Vein endothelial cell (primary cell): ENCODE results near the gene ZNF625. TPM values are rescaled to one million over a fixed set of nuclear protein-coding genes. Genes with fewer than 3 reads are reported as not detected.

Experiments used
- small RNA-seq: library from RNA; depleted of rRNA; stranded (forward); fragments of <200 nt; gene quantifications from one replicate; pipeline ENCODE3, GENCODE V24; 2012
- total RNA-seq: library from RNA; depleted of rRNA; stranded (reverse); fragments of >200 nt; gene quantifications from 2 replicates; pipeline ENCODE4 v1.2.3, GENCODE V29; 2012

Gene ZNF625
- total RNA-seq = 13.5 and 15.0 TPM in 2 replicates

DNA sequence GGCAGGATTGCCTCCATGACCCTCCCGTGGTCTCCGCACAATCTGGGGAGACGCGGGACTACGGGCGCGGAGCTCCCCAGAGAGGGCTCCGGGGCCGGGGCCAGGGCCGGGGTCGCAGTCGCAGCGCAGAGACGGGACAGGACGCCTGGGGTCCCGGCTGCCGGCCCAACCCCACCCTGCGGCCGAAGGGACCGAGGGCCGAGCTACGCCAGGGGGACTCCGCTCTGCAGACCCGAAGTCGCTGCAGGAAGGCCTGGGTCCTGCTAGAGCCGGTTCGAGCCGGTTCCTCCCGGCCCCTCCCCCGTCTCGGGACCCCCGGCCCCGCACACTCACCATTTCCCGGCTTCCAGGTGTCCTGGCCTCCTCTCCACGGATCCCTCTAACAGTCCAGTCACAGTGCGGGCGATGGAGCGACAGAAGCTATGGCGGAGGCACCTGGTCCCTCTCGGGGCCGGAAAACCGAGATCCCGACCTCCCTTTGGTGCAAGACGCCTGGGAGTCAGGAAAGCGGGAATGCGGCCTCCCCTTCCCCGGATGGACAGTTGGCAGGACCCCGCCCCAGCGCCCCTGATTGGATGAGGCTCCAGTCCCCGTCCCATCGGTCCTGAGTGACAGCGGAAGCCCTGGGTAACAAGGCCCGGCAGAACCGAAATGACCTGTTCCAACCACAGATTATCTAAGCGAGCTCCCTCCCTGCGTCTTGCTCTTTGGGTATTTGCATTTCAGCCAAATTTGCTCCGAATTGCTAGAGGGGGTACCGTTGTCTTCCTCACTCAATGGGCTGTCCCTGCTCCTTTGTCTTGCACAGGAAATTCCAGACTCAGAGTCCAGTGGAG is at the start of gene ZNF625:
Gene ZNF625 (minus strand): TSS at position 512 of the 836 bp plus-strand sequence. CDS start 176 bp downstream, at position 336.

DNA sequence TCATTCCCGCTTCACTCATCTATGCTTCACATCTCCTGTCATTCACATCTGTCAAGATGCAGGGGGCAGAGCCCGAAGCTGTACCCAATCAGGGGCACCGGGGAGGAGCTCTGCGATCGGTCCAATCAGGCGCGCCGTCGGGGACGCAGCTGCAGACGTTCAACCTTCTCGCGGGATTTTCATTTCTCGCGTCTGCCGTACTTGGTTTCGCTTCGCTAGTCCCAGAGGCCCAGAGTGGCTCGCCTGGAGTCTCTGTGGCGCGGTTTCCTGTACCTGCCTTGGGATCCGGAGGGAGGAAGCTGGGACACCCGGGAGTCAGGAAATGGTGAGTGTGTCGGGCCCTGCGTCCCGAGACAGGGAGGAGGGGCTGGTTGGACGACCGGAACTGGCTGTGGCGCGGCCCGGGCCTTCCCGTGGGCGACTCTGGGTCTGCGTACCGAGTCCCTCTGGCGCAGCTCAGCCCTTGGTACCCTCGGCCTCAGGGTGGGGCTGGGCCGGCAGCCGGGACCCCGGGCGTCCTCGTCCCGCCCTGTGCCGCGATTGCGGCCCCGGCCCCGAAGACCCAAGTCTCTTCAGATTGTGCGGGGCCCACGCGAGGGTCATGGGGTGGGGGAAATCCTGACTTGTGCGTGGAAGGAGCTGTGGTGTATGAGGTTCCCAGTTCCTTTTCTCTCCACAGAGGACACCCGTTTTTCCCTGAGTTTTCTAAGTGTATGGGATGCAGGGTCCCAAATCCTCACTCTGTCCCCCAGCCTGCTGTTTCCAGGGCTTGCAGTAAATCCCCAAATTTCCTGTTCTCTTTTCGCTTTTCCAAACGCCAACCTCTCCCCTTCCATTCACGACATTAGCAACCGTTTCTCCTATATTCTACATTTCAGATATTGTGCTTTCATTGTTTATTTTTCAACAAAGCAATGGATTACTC is 6.6 kb upstream of the ZNF625 start, which contains the start of gene ZNF136:
Gene ZNF136 (plus strand): TSS at position 215 of the 925 bp plus-strand sequence. CDS start 108 bp downstream, at position 323.

DNA sequence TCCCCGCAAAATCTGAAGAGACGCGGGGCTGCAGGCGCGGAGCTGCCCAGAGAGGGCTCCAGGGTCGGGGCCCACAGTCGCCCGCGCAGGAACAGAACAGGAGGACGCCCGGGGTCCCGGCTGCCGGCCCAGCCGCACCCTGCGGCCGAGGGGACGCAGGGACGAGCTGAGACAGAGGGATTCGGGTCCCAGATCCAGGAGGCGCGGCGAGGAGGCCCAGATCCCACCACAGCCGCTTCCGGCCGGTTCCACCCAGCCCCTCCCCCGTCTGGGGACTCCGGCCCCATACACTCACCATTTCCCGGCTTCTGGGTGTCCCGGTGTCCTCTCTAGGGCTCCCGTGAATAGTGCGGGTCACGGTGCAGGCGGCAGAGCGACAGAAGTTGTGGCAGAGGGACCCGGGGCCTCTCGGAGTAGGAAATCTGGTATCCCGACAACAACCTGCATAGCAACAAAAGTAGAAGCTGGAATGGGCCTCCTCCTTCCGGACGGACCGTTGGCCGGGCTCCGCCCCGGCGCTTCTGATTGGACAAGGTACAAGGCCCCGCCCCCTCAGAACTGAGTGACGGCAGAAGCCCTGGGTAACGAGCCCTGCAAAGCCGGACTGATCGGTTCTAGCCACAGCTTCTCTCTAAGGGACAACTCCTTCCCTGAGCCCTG is 16.5 kb downstream of the ZNF625 start, which contains the start of gene ZNF20:
Gene ZNF20 (minus strand): TSS at position 466 of the 660 bp plus-strand sequence. CDS start 168 bp downstream, at position 298.

Small RNAs within 50 kb of the gene (small RNA-seq; reads per million reads assigned to genes)
- gene RNA5SP467 = not detected

Other genes with a start within 250 kb of the ZNF625 start
- 5.2 and 8.0 TPM in 2 replicates for gene ZNF700, start 231.6 kb downstream of the ZNF625 start, total RNA-seq
- 0.33 and 2.4 TPM in 2 replicates for gene ZNF763, start 191.7 kb downstream of the ZNF625 start, total RNA-seq
- 0.98 and 1.8 TPM in 2 replicates for gene ZNF433, start 121.1 kb downstream of the ZNF625 start, total RNA-seq
- gene ZNF878, start 103.8 kb downstream of the ZNF625 start, total RNA-seq = 0.67 TPM in 1 of 2 replicates, not detected in the other
- gene ZNF844, start 92.0 kb downstream of the ZNF625 start, total RNA-seq = 1.6 and 4.2 TPM in 2 replicates
- gene ZNF20, start 16.4 kb downstream of the ZNF625 start, total RNA-seq = 1.6 and 3.0 TPM in 2 replicates
- 4.9 and 7.2 TPM in 2 replicates for gene ZNF136, start 6.4 kb upstream of the ZNF625 start, total RNA-seq
- 5.0 and 6.5 TPM in 2 replicates for gene ZNF44, start 138.1 kb upstream of the ZNF625 start, total RNA-seq
- gene ZNF563, start 176.9 kb upstream of the ZNF625 start, total RNA-seq = 0.65 and 2.0 TPM in 2 replicates
- gene ZNF442, start 208.9 kb upstream of the ZNF625 start, total RNA-seq = 0.65 and 1.5 TPM in 2 replicates
- 5.6 and 6.4 TPM in 2 replicates for gene ZNF799, start 244.5 kb upstream of the ZNF625 start, total RNA-seq